Liver (tissue), 9 donors: Measurements from ENCODE around the gene ERCC6. TPM values are rescaled to one million over a fixed set of nuclear protein-coding genes. Genes with fewer than 3 reads are reported as not detected.

ENCODE experiments used
- DNase-seq: peaks from one replicate; pipeline ENCODE4 v3.0.0-alpha.2; 2017; ENCODE audit warnings: low spot score
- H3K27ac ChIP-seq, 2 donors: one replicate each; pipeline ENCODE4 v1.7.0; 2013; ENCODE audit warnings: inconsistent platforms in 2 of 2, low read length in 2 of 2, control low read depth in 1 of 2, low read depth in 1 of 2, mild to moderate bottlenecking in 1 of 2
- H3K27me3 ChIP-seq, 4 donors: one replicate each; pipeline versions ENCODE4 v1.6.1 to v1.7.0; 2013; ENCODE audit warnings: low read length in 3 of 4, inconsistent platforms in 1 of 4, mild to moderate bottlenecking in 1 of 4, moderate library complexity in 1 of 4; ENCODE audit not compliant: control insufficient read depth in 4 of 4, insufficient read depth in 4 of 4
- H3K36me3 ChIP-seq, 4 donors: one replicate each; pipeline versions ENCODE4 v1.6.1 to v1.7.0; 2013; ENCODE audit warnings: low read length in 3 of 4, mild to moderate bottlenecking in 3 of 4, low read depth in 1 of 4, moderate library complexity in 1 of 4; ENCODE audit not compliant: control insufficient read depth in 4 of 4, insufficient read depth in 3 of 4
- H3K4me1 ChIP-seq, 4 donors: one replicate each; pipeline versions ENCODE4 v1.6.1 to v1.7.0; 2013; ENCODE audit warnings: low read length in 3 of 4, mild to moderate bottlenecking in 3 of 4, moderate library complexity in 1 of 4; ENCODE audit not compliant: control insufficient read depth in 4 of 4, insufficient read depth in 4 of 4
- H3K4me3 ChIP-seq, 3 donors: one replicate each; pipeline versions ENCODE4 v1.6.1 to v1.7.0; 2013; ENCODE audit warnings: low read length in 3 of 3, control low read depth in 1 of 3, low read depth in 1 of 3, mild to moderate bottlenecking in 1 of 3
- H3K9ac ChIP-seq, 2 donors: one replicate each; pipeline ENCODE4 v1.7.0; 2013; ENCODE audit warnings: low read length in 2 of 2, mild to moderate bottlenecking in 2 of 2, moderate library complexity in 2 of 2, control low read depth in 1 of 2, low read depth in 1 of 2
- H3K9me3 ChIP-seq, 4 donors: one replicate each; pipeline versions ENCODE4 v1.6.1 to v1.7.0; 2013; ENCODE audit warnings: low read length in 3 of 4; ENCODE audit not compliant: control insufficient read depth in 4 of 4
- ATF3 ChIP-seq: IDR thresholded peaks from 2 replicates; pipeline ENCODE4 v1.6.1; 2016; ENCODE audit warnings: antibody characterized with exemption
- CTCF ChIP-seq: fragments of 150-350 bp; IDR thresholded peaks from 2 replicates; pipeline ENCODE4 v1.5.1; 2017; ENCODE audit warnings: improper control_type of control experiment, low read depth, low read length; ENCODE audit not compliant: missing input control
- EGR1 ChIP-seq, 2 donors: IDR thresholded peaks; 2 replicates each; pipeline ENCODE4 v1.6.1; 2016 to 2018; ENCODE audit warnings: antibody characterized with exemption in 2 of 2, low read depth in 2 of 2
- FOXA1 ChIP-seq: IDR thresholded peaks from 2 replicates; pipeline ENCODE4 v1.6.1; 2016; ENCODE audit warnings: antibody characterized with exemption
- FOXA2 ChIP-seq: IDR thresholded peaks from 2 replicates; pipeline ENCODE4 v1.6.1; 2016; ENCODE audit warnings: antibody characterized with exemption
- GABPA ChIP-seq, 2 donors: IDR thresholded peaks in 1 of 2; conservative IDR thresholded peaks in 1 of 2; 2 replicates each; pipeline ENCODE4 v1.6.1; 2016; ENCODE audit warnings: antibody characterized with exemption in 2 of 2, mild to moderate bottlenecking in 1 of 2, moderate library complexity in 1 of 2
- HNF4A ChIP-seq, 2 donors: conservative IDR thresholded peaks; 2 replicates each; pipeline ENCODE4 v1.6.1; 2016; ENCODE audit warnings: antibody characterized with exemption in 2 of 2, mild to moderate bottlenecking in 2 of 2
- HNF4G ChIP-seq: IDR thresholded peaks from 2 replicates; pipeline ENCODE4 v1.6.1; 2016; ENCODE audit warnings: antibody characterized with exemption
- JUND ChIP-seq, 2 donors: IDR thresholded peaks; 2 replicates each; pipeline ENCODE4 v1.6.1; 2016; ENCODE audit warnings: antibody characterized with exemption in 2 of 2
- MAX ChIP-seq: IDR thresholded peaks from 2 replicates; pipeline ENCODE4 v1.6.1; 2016; ENCODE audit warnings: antibody characterized with exemption
- NR2F2 ChIP-seq: IDR thresholded peaks from 2 replicates; pipeline ENCODE4 v1.6.1; 2016; ENCODE audit warnings: antibody characterized with exemption
- RAD21 ChIP-seq, 2 donors: IDR thresholded peaks; 2 replicates each; pipeline ENCODE4 v1.6.1; 2016; ENCODE audit warnings: antibody characterized with exemption in 2 of 2, mild to moderate bottlenecking in 2 of 2
- REST ChIP-seq: IDR thresholded peaks from 2 replicates; pipeline ENCODE4 v1.6.1; 2016; ENCODE audit warnings: antibody characterized with exemption, mild to moderate bottlenecking
- RXRA ChIP-seq, 2 donors: IDR thresholded peaks; 2 replicates each; pipeline ENCODE4 v1.6.1; 2017 to 2018; ENCODE audit warnings: antibody characterized with exemption in 2 of 2, mild to moderate bottlenecking in 1 of 2
- SP1 ChIP-seq: IDR thresholded peaks from 2 replicates; pipeline ENCODE4 v1.6.1; 2018; ENCODE audit warnings: antibody characterized with exemption, mild to moderate bottlenecking
- TAF1 ChIP-seq: conservative IDR thresholded peaks from 2 replicates; pipeline ENCODE4 v1.6.1; 2016; ENCODE audit warnings: antibody characterized with exemption, mild to moderate bottlenecking
- YY1 ChIP-seq: IDR thresholded peaks from 2 replicates; pipeline ENCODE4 v1.6.1; 2016; ENCODE audit warnings: antibody characterized with exemption, mild to moderate bottlenecking
- ZBTB33 ChIP-seq: IDR thresholded peaks from 2 replicates; pipeline ENCODE4 v1.6.1; 2016; ENCODE audit warnings: antibody characterized with exemption
- WGBS: extraction: QIAGEN DNeasy Blood & Tissue Kit; methylation state at CpG from one replicate; pipeline ENCODE4 v1.1.7; 2013; 5-methylcytosine and 5-hydroxymethylcytosine counted together
- polyA plus RNA-seq, 2 donors: library from polyadenylated mRNA; stranded (reverse) in 1 of 2; unstranded in 1 of 2; fragments of 200-250 nt in 1 of 2; fragments of >200 nt in 1 of 2; fragmentation: Nextera tagmentation in 1 of 2; extraction: Ambion mirVana in 1 of 2; gene quantifications; one replicate each; pipeline versions ENCODE4 v1.2.1 to v1.2.3, GENCODE V29; 2013 to 2015
- total RNA-seq, 2 donors: library from RNA; depleted of rRNA; stranded (reverse); fragments of >200 nt; gene quantifications; one replicate each; pipeline ENCODE4 v1.2.3, GENCODE V29; 2014
- donor health status: healthy.
- donor health status: healthy.
- donor health status: healthy.
- donor health status: healthy.
- donor health status: healthy.

Gene ERCC6
- total and polyA plus RNA-seq, 4 donors = 2.3 to 17.1 (median 7.5) TPM

GRCh38 chr10:49568235-49568634 is 29.3 kb upstream of the ERCC6 start:
- H3K4me3 ChIP-seq = no peak overlapping the region
- H3K9me3 ChIP-seq = peaks cover 0 to 8% (median 4%) of the 10 kb centered on the region in 4 donors
- no peak overlapping the region for H3K9ac ChIP-seq
- 67% methylated on average over 2 of the region's 2 CpGs for WGBS
- H3K4me1 ChIP-seq = no peaks in the 10 kb centered on the region
- peaks cover 0 to 8% (median 0%) of the 10 kb centered on the region in 4 donors for H3K27me3 ChIP-seq
- DNase-seq = no peak
- H3K27ac ChIP-seq = no peak overlapping the region
- TF ChIP-seq JUND (IDR thresholded peaks at IDR 0.05) (no peak), TAF1 (no peak), CTCF (no peak), NR2F2 (no peak), SP1 (no peak), RXRA (IDR thresholded peaks at IDR 0.05) (no peak)
- H3K36me3 ChIP-seq = no peaks in the 10 kb centered on the region

- 82% methylated on average over 1 of the region's 1 CpG for WGBS
- no peak overlapping the region for H3K4me3 ChIP-seq
- peaks cover 0 to 8% (median 0%) of the 10 kb centered on the region in 4 donors for H3K27me3 ChIP-seq
- no peak for DNase-seq
- no peak for TF ChIP-seq HNF4G
- TF ChIP-seq RAD21 (IDR thresholded peaks at IDR 0.05) = no peak
- no peak for TF ChIP-seq MAX
- no peak for TF ChIP-seq TAF1
- no peak for TF ChIP-seq EGR1 (IDR thresholded peaks at IDR 0.05; ENCODE audit: low read depth in 2 of 2)
- TF ChIP-seq REST = no peak
- TF ChIP-seq JUND (IDR thresholded peaks at IDR 0.05) = no peak
- TF ChIP-seq SP1 = no peak
- no peak for TF ChIP-seq FOXA1
- TF ChIP-seq RXRA (IDR thresholded peaks at IDR 0.05) = no peak
- no peak for TF ChIP-seq GABPA (IDR thresholded peaks at IDR 0.05 in 1 of 2, conservative IDR thresholded peaks at IDR 0.05 in 1 of 2)
- TF ChIP-seq HNF4A (conservative IDR thresholded peaks at IDR 0.05) = no peak
- no peak for TF ChIP-seq ZBTB33
- TF ChIP-seq FOXA2 = no peak
- no peak for TF ChIP-seq CTCF
- no peak for TF ChIP-seq ATF3
- no peak for TF ChIP-seq YY1
- no peak for TF ChIP-seq NR2F2
- no peak overlapping the region for H3K9ac ChIP-seq
- H3K9me3 ChIP-seq = peaks cover 0 to 8% (median 4%) of the 10 kb centered on the region in 4 donors
- H3K4me1 ChIP-seq = no peaks in the 10 kb centered on the region
- H3K27ac ChIP-seq = no peak overlapping the region
- no peaks in the 10 kb centered on the region for H3K36me3 ChIP-seq
Observed at GRCh38 chr10:49567810-49568209, 28.9 kb upstream of the ERCC6 start.
